Measurements from ENCODE around the gene ATP4A. TPM values are rescaled to one million over a fixed set of nuclear protein-coding genes. Genes with fewer than 3 reads are reported as not detected.

ATP4A gene
- total and polyA plus RNA-seq, 9 of the 15 experiments (the other 6 are each of a cell fraction or from before 2014, with no cell fraction given), result 0.15 TPM; not detected in 8

GRCh38 chr19:35557539-35558399 lies 5.7 kb downstream of the ATP4A start (continued):
- TF ChIP-seq PRDM10 (IDR thresholded peaks at IDR 0.05; ENCODE audit: partially characterized antibody) (peak; percentile 64), HDAC2 (IDR thresholded peaks at IDR 0.05) (no peak), LARP7 (IDR thresholded peaks at IDR 0.05) (no peak), CC2D1A (IDR thresholded peaks at IDR 0.05) (no peak), HNRNPK (IDR thresholded peaks at IDR 0.05; ENCODE audit: low read depth, low read length, poor library complexity, severe bottlenecking) (no peak), SREBF2 (CRISPR knock-in tag; IDR thresholded peaks at IDR 0.05) (no peak), MXI1 (IDR thresholded peaks at IDR 0.05; ENCODE audit: low read depth, low read length) (no peak), FUS (optimal IDR thresholded peaks at IDR 0.05; ENCODE audit: low read depth, low read length) (no peak), RAD51 (IDR thresholded peaks at IDR 0.05; ENCODE audit: borderline replicate concordance, low read depth) (no peak), ZBTB11 (CRISPR knock-in tag; IDR thresholded peaks at IDR 0.05) (no peak), HDAC1 (IDR thresholded peaks at IDR 0.05) (no peak; a peak in 2 of 4 replicates), PHF8 (IDR thresholded peaks at IDR 0.05; ENCODE audit: borderline replicate concordance, low read length) (peak; percentile 17; the same call in 1 of the 2 replicates), PRPF4 (IDR thresholded peaks at IDR 0.05; ENCODE audit: insufficient read depth, low read depth, low read length, poor library complexity, severe bottlenecking) (no peak), LCOR (CRISPR knock-in tag; IDR thresholded peaks at IDR 0.05) (no peak), KLF10 (CRISPR knock-in tag; IDR thresholded peaks at IDR 0.05) (no peak), POLR2AphosphoS2 (IDR thresholded peaks at IDR 0.05; ENCODE audit: low read length) (no peak), ATF3 (IDR thresholded peaks at IDR 0.05) (no peak), ATF3 (CRISPR knock-in tag; conservative IDR thresholded peaks at IDR 0.05) (no peak), ARID2 (IDR thresholded peaks at IDR 0.05) (no peak), OTX1 (CRISPR knock-in tag; IDR thresholded peaks at IDR 0.05) (no peak)

Data from K562 (cell line).